ENCODE measurements around the gene CA12. TPM values are rescaled to one million over a fixed set of nuclear protein-coding genes. Genes with fewer than 3 reads are reported as not detected.

Gene CA12
- total RNA-seq, 1 experiment from 2014 or later = 0.97 TPM

- BruUV-seq (replicated peaks) = no TSS peak
- intact Hi-C loops (cut with micrococcal nuclease; ENCODE audit: unreplicated experiment) = no loop called here
Observed at GRCh38 chr15:63380808-63381282, 801 bp downstream of the CA12 start.

GRCh38 chr15:63380151-63380807, 1.4 kb downstream of the CA12 start:
- ChIA-PET CTCF (no interaction called here), POLR2A (ENCODE audit: low non-redundant PET) (interaction anchor here (0.6 kb wide), 1 partner anchor 11 kb away, joined by 4 read pairs; no protein-coding TSS in a partner anchor)
- BruUV-seq (replicated peaks) = no TSS peak
- Histone ChIP-seq H3K9me3 (ENCODE audit: low read depth, low read length, poor library complexity, severe bottlenecking) (no peaks in the 10 kb centered on the region), H3K36me3 (ENCODE audit: insufficient read depth, low read length, poor library complexity, severe bottlenecking) (no peaks in the 10 kb centered on the region), H3K4me3 (ENCODE audit: low read depth, low read length, poor library complexity, severe bottlenecking) (no peak overlapping the region), H3K27ac (ENCODE audit: low read depth, low read length, poor library complexity, severe bottlenecking) (no peak overlapping the region), H3K27me3 (replicated peaks; ENCODE audit: insufficient read depth, low read depth, low read length, poor library complexity) (peaks cover 8% of the 10 kb centered on the region), H3K4me1 (ENCODE audit: insufficient read depth, low read length, poor library complexity, severe bottlenecking) (peaks cover 12% of the 10 kb centered on the region)
- TF ChIP-seq EZH2 (IDR thresholded peaks at IDR 0.05; ENCODE audit: borderline replicate concordance, low read depth, low read length, poor library complexity, severe bottlenecking) (no peak), CTCF (conservative IDR thresholded peaks at IDR 0.05; ENCODE audit: low read depth, low read length) (no peak)
- no peak for DNase-seq (ENCODE audit: low spot score)
- intact Hi-C loops (cut with micrococcal nuclease; ENCODE audit: unreplicated experiment) = no loop called here

More at GRCh38 chr15:63380808-63381282, 801 bp downstream of the CA12 start:
- no peak for TF ChIP-seq CTCF (conservative IDR thresholded peaks at IDR 0.05; ENCODE audit: low read depth, low read length)
- no peak for TF ChIP-seq EZH2 (IDR thresholded peaks at IDR 0.05; ENCODE audit: borderline replicate concordance, low read depth, low read length, poor library complexity, severe bottlenecking)
- H3K36me3 ChIP-seq (ENCODE audit: insufficient read depth, low read length, poor library complexity, severe bottlenecking) = no peaks in the 10 kb centered on the region
- CTCF ChIA-PET = no interaction called here
- H3K27me3 ChIP-seq (replicated peaks; ENCODE audit: insufficient read depth, low read depth, low read length, poor library complexity) = peaks cover 8% of the 10 kb centered on the region
- no peak for DNase-seq (ENCODE audit: low spot score)
- H3K4me1 ChIP-seq (ENCODE audit: insufficient read depth, low read length, poor library complexity, severe bottlenecking) = peaks cover 10% of the 10 kb centered on the region
- no peaks in the 10 kb centered on the region for H3K9me3 ChIP-seq (ENCODE audit: low read depth, low read length, poor library complexity, severe bottlenecking)
- peak overlapping the region; percentile 34 for H3K4me3 ChIP-seq (ENCODE audit: low read depth, low read length, poor library complexity, severe bottlenecking)
- no peak overlapping the region for H3K27ac ChIP-seq (ENCODE audit: low read depth, low read length, poor library complexity, severe bottlenecking)
- POLR2A ChIA-PET (ENCODE audit: low non-redundant PET) = no interaction called here

GRCh38 chr15:63379492-63380150, 2.0 kb downstream of the CA12 start:
- POLR2A ChIA-PET (ENCODE audit: low non-redundant PET) = interaction anchor here (0.6 to 0.7 kb wide), 2 partner anchors 11 to 44 kb away, joined by 4 read pairs; no protein-coding TSS in a partner anchor
- CTCF ChIA-PET = no interaction called here
- no peak for TF ChIP-seq CTCF (conservative IDR thresholded peaks at IDR 0.05; ENCODE audit: low read depth, low read length)
- TF ChIP-seq EZH2 (IDR thresholded peaks at IDR 0.05; ENCODE audit: borderline replicate concordance, low read depth, low read length, poor library complexity, severe bottlenecking) = no peak
- no peaks in the 10 kb centered on the region for H3K9me3 ChIP-seq (ENCODE audit: low read depth, low read length, poor library complexity, severe bottlenecking)
- peaks cover 18% of the 10 kb centered on the region for H3K4me1 ChIP-seq (ENCODE audit: insufficient read depth, low read length, poor library complexity, severe bottlenecking)
- no peak for DNase-seq (ENCODE audit: low spot score)
- no peaks in the 10 kb centered on the region for H3K36me3 ChIP-seq (ENCODE audit: insufficient read depth, low read length, poor library complexity, severe bottlenecking)
- no peak overlapping the region for H3K27ac ChIP-seq (ENCODE audit: low read depth, low read length, poor library complexity, severe bottlenecking)
- intact Hi-C loops (cut with micrococcal nuclease; ENCODE audit: unreplicated experiment) = no loop called here
- no peak overlapping the region for H3K4me3 ChIP-seq (ENCODE audit: low read depth, low read length, poor library complexity, severe bottlenecking)
- BruUV-seq (replicated peaks) = no TSS peak
- peaks cover 8% of the 10 kb centered on the region for H3K27me3 ChIP-seq (replicated peaks; ENCODE audit: insufficient read depth, low read depth, low read length, poor library complexity)

All from A673 (cell line).